ENCODE data around the gene INHA. TPM values are rescaled to one million over a fixed set of nuclear protein-coding genes. Genes with fewer than 3 reads are reported as not detected.

The INHA gene
- total RNA-seq, 6 experiments from 2014 or later: not detected

GRCh38 chr2:219620546-219620945 lies 48.4 kb downstream of the INHA start:
- TF ChIP-seq CTCF (IDR thresholded peaks at IDR 0.05) (no peak), POLR2A (IDR thresholded peaks at IDR 0.05) (no peak)
- H3K4me1 ChIP-seq: no peaks in the 10 kb centered on the region
- no peaks in the 10 kb centered on the region for H3K27me3 ChIP-seq
- ATAC-seq: no peak
- WGBS (ENCODE audit: insufficient coverage, low coverage, low lambda C conversion rate, missing lambda C conversion rate): 81% methylated on average over 6 of the region's 6 CpGs
- DNase-seq: no peak
- H3K36me3 ChIP-seq: no peaks in the 10 kb centered on the region
- no peak overlapping the region for H3K4me3 ChIP-seq
- H3K27ac ChIP-seq: no peak overlapping the region
- intact Hi-C loops (cut with DNase I): no loop called here
- no peaks in the 10 kb centered on the region for H3K9me3 ChIP-seq

- no peak for DNase-seq
- no peak overlapping the region for H3K27ac ChIP-seq
- H3K9me3 ChIP-seq: no peaks in the 10 kb centered on the region
- intact Hi-C loops (cut with DNase I): no loop called here
- ATAC-seq: no peak
- no peak overlapping the region for H3K4me3 ChIP-seq
- WGBS (ENCODE audit: insufficient coverage, low coverage, low lambda C conversion rate, missing lambda C conversion rate): 56% methylated on average over 4 of the region's 4 CpGs
- no peaks in the 10 kb centered on the region for H3K27me3 ChIP-seq
- no peaks in the 10 kb centered on the region for H3K4me1 ChIP-seq
- H3K36me3 ChIP-seq: no peaks in the 10 kb centered on the region
- no peak for TF ChIP-seq CTCF (IDR thresholded peaks at IDR 0.05)
- no peak for TF ChIP-seq POLR2A (IDR thresholded peaks at IDR 0.05)
Measured at GRCh38 chr2:219621935-219622334, 49.8 kb downstream of the INHA start.

- intact Hi-C loops (cut with DNase I): no loop called here
- Histone ChIP-seq H3K4me1 (no peaks in the 10 kb centered on the region), H3K4me3 (no peak overlapping the region), H3K27ac (no peak overlapping the region), H3K36me3 (no peaks in the 10 kb centered on the region), H3K27me3 (no peaks in the 10 kb centered on the region), H3K9me3 (no peaks in the 10 kb centered on the region)
- no CpG with 5 or more reads among the region's 2 CpGs for WGBS (ENCODE audit: insufficient coverage, low coverage, low lambda C conversion rate, missing lambda C conversion rate)
- TF ChIP-seq CTCF (IDR thresholded peaks at IDR 0.05): no peak
- no peak for TF ChIP-seq POLR2A (IDR thresholded peaks at IDR 0.05)
- DNase-seq: no peak
- ATAC-seq: no peak
Measured at GRCh38 chr2:219622472-219622871, 50.4 kb downstream of the INHA start.

- H3K4me3 ChIP-seq: no peak overlapping the region
- 44% methylated on average over 1 of the region's 6 CpGs for WGBS (ENCODE audit: insufficient coverage, low coverage, low lambda C conversion rate, missing lambda C conversion rate)
- no peak overlapping the region for H3K27ac ChIP-seq
- no peak for DNase-seq
- TF ChIP-seq CTCF (IDR thresholded peaks at IDR 0.05) (no peak), POLR2A (IDR thresholded peaks at IDR 0.05) (no peak)
- no peaks in the 10 kb centered on the region for H3K9me3 ChIP-seq
- peaks cover 0 to 5% of the 10 kb centered on the region in 2 donors for H3K27me3 ChIP-seq
- no peaks in the 10 kb centered on the region for H3K4me1 ChIP-seq
- intact Hi-C loops (cut with DNase I): no loop called here
- no peaks in the 10 kb centered on the region for H3K36me3 ChIP-seq
- ATAC-seq: no peak
Measured at GRCh38 chr2:219624565-219624964, 52.5 kb downstream of the INHA start.

- Histone ChIP-seq H3K27me3 (peaks cover 0 to 5% of the 10 kb centered on the region in 2 donors), H3K36me3 (no peaks in the 10 kb centered on the region), H3K4me1 (no peaks in the 10 kb centered on the region), H3K9me3 (no peaks in the 10 kb centered on the region), H3K4me3 (no peak overlapping the region), H3K27ac (no peak overlapping the region)
- 92% methylated on average over 2 of the region's 5 CpGs for WGBS (ENCODE audit: insufficient coverage, low coverage, low lambda C conversion rate, missing lambda C conversion rate)
- intact Hi-C loops (cut with DNase I): no loop called here
- DNase-seq (no peak), ATAC-seq (no peak)
- TF ChIP-seq POLR2A (IDR thresholded peaks at IDR 0.05) (no peak), CTCF (IDR thresholded peaks at IDR 0.05) (no peak)
Measured at GRCh38 chr2:219625179-219625578, 53.1 kb downstream of the INHA start.

Data from right lobe of liver (tissue), 6 donors.